Breast epithelium (tissue), 3 donors: ENCODE measurements around the gene MRPL11.

Experiments
- POLR2AphosphoS5 ChIP-seq, 3 donors: sonication (generic); formaldehyde crosslinking; IDR thresholded peaks; one replicate each; pipeline ENCODE4 v1.6.1; 2017; ENCODE audit warnings: antibody characterized with exemption in 3 of 3
- TF ChIP-seq, protein P1 (sequence below), 3 donors: fragments of 450-650 bp; IDR thresholded peaks; one replicate each; pipeline ENCODE4 v1.5.1; 2016 to 2017; ENCODE audit warnings: antibody characterized with exemption in 3 of 3, mild to moderate bottlenecking in 3 of 3, moderate library complexity in 3 of 3

GRCh38 chr11:66415423-66415822, 23.2 kb downstream of the MRPL11 start:
- TF ChIP-seq POLR2AphosphoS5 (IDR thresholded peaks at IDR 0.05): no peak
- TF ChIP-seq, protein P1, sequence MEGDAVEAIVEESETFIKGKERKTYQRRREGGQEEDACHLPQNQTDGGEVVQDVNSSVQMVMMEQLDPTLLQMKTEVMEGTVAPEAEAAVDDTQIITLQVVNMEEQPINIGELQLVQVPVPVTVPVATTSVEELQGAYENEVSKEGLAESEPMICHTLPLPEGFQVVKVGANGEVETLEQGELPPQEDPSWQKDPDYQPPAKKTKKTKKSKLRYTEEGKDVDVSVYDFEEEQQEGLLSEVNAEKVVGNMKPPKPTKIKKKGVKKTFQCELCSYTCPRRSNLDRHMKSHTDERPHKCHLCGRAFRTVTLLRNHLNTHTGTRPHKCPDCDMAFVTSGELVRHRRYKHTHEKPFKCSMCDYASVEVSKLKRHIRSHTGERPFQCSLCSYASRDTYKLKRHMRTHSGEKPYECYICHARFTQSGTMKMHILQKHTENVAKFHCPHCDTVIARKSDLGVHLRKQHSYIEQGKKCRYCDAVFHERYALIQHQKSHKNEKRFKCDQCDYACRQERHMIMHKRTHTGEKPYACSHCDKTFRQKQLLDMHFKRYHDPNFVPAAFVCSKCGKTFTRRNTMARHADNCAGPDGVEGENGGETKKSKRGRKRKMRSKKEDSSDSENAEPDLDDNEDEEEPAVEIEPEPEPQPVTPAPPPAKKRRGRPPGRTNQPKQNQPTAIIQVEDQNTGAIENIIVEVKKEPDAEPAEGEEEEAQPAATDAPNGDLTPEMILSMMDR (IDR thresholded peaks at IDR 0.05): no peak
